SK-N-SH (cell line): ENCODE data around the gene JAM2. TPM values are rescaled to one million over a fixed set of nuclear protein-coding genes. Genes with fewer than 3 reads are reported as not detected.

Experiments used
- CTCF ChIA-PET: fragments of 300-600, 350-600 bp; formaldehyde crosslinking; extraction: SDS; loops from one replicate; lab custom pipeline; 2021; lab: Yijun Ruan, JAX
- POLR2A ChIA-PET: fragments of 350-600 bp; sonication (Branson Sonifier 250); formaldehyde crosslinking; extraction: SDS; loops from one replicate; lab custom pipeline; 2020; ENCODE audit warnings: antibody characterized with exemption, inconsistent platforms; lab: Yijun Ruan, JAX
- DNase-seq: peaks from one replicate; pipeline ENCODE4 v3.0.0; 2012
- H2AFZ ChIP-seq: fragments of 200-600 bp; sonication (generic); 2 replicates; pipeline ENCODE4 v1.8.1; 2016; ENCODE audit warnings: antibody characterized with exemption, mild to moderate bottlenecking, low read depth
- H3F3A ChIP-seq: fragments of 200-600 bp; sonication (generic); replicated peaks from 2 replicates; pipeline ENCODE3; 2016; ENCODE audit warnings: antibody characterized with exemption, mild to moderate bottlenecking; ENCODE audit not compliant: insufficient read depth
- H3K27ac ChIP-seq, 2 experiments: fragments of 200-500 bp in 1 of 2; fragments of 200-600 bp in 1 of 2; sonication (Bioruptor generic) in 1 of 2; sonication (generic), shearing (Covaris generic) in 1 of 2; 2 replicates each; pipeline versions ENCODE4 v1.5.1 to v1.6.1; 2014 to 2016; ENCODE audit warnings: low read depth in 2 of 2, inconsistent platforms in 1 of 2, low read length in 1 of 2, mild to moderate bottlenecking in 1 of 2, mixed read lengths in 1 of 2
- H3K27me3 ChIP-seq: fragments of 200-600 bp; sonication (generic), shearing (Covaris generic); 2 replicates; pipeline ENCODE4 v1.6.1; 2016; ENCODE audit warnings: mixed run types; ENCODE audit not compliant: insufficient read depth
- H3K36me3 ChIP-seq, 2 experiments: fragments of 200-500 bp in 1 of 2; fragments of 200-600 bp in 1 of 2; sonication (Bioruptor generic) in 1 of 2; sonication (generic) in 1 of 2; replicated peaks in 1 of 2; 2 replicates each; pipeline versions ENCODE3 to v1.5.1; 2014 to 2016; ENCODE audit warnings: low read length in 1 of 2, mild to moderate bottlenecking in 1 of 2; ENCODE audit not compliant: insufficient read depth in 2 of 2, control insufficient read depth in 1 of 2
- H3K4me1 ChIP-seq, 2 experiments: fragments of 200-500 bp in 1 of 2; fragments of 200-600 bp in 1 of 2; sonication (Bioruptor generic) in 1 of 2; sonication (generic), shearing (Covaris generic) in 1 of 2; 2 replicates each; pipeline versions ENCODE4 v1.5.1 to v1.6.1; 2014 to 2016; ENCODE audit warnings: low read depth in 1 of 2, low read length in 1 of 2, mixed run types in 1 of 2; ENCODE audit not compliant: insufficient read depth in 2 of 2, control insufficient read depth in 1 of 2
- H3K4me2 ChIP-seq: fragments of 200-600 bp; sonication (generic), shearing (Covaris generic); 2 replicates; pipeline ENCODE4 v1.6.1; 2017; ENCODE audit warnings: mixed run types
- H3K4me3 ChIP-seq, 2 experiments: fragments of 200-500 bp in 1 of 2; fragments of 200-600 bp in 1 of 2; sonication (Bioruptor generic) in 1 of 2; sonication (generic), shearing (Covaris generic) in 1 of 2; 2 replicates each; pipeline versions ENCODE4 v1.5.1 to v1.8.1; 2014 to 2016; ENCODE audit warnings: low read depth in 2 of 2, inconsistent platforms in 1 of 2, low read length in 1 of 2, mild to moderate bottlenecking in 1 of 2, mixed read lengths in 1 of 2, moderate library complexity in 1 of 2
- H3K79me2 ChIP-seq: fragments of 200-600 bp; sonication (generic); 2 replicates; pipeline ENCODE4 v1.8.1; 2017; ENCODE audit warnings: mild to moderate bottlenecking; ENCODE audit not compliant: insufficient read depth
- H3K9ac ChIP-seq: fragments of 200-600 bp; sonication (generic); 2 replicates; pipeline ENCODE4 v1.6.1; 2017; ENCODE audit warnings: mixed run types
- H3K9me2 ChIP-seq: fragments of 200-600 bp; sonication (generic); 2 replicates; pipeline ENCODE4 v1.6.1; 2017; ENCODE audit warnings: mixed run types
- H3K9me3 ChIP-seq: fragments of 200-600 bp; sonication (generic); 2 replicates; pipeline ENCODE4 v1.6.1; 2017; ENCODE audit warnings: mixed run types, mild to moderate bottlenecking, moderate library complexity
- H4K20me1 ChIP-seq: fragments of 200-600 bp; sonication (generic); 2 replicates; pipeline ENCODE4 v1.6.1; 2017; ENCODE audit warnings: mild to moderate bottlenecking, mixed run types; ENCODE audit not compliant: insufficient read depth
- CHD2 ChIP-seq: fragments of 150-350 bp; IDR thresholded peaks from 2 replicates; pipeline ENCODE4 v1.6.1; 2018; ENCODE audit warnings: low read length; ENCODE audit not compliant: partially characterized antibody
- ELF1 ChIP-seq: IDR thresholded peaks from 2 replicates; pipeline ENCODE4 v1.4.0; 2012
- EP300 ChIP-seq, 2 experiments: IDR thresholded peaks; 2 replicates each; pipeline versions ENCODE4 v1.4.0 to v1.6.1; 2012; ENCODE audit warnings: borderline replicate concordance in 1 of 2, low read depth in 1 of 2, low read length in 1 of 2
- FOSL2 ChIP-seq: IDR thresholded peaks from 2 replicates; pipeline ENCODE4 v1.4.0; 2012; ENCODE audit warnings: low read depth, mild to moderate bottlenecking, moderate library complexity, borderline replicate concordance
- GABPA ChIP-seq: IDR thresholded peaks from 2 replicates; pipeline ENCODE4 v1.4.0; 2012; ENCODE audit warnings: low read depth, mild to moderate bottlenecking
- GATA2 ChIP-seq: sonication (generic); formaldehyde crosslinking; IDR thresholded peaks from 2 replicates; pipeline ENCODE4 v1.5.0; 2020; ENCODE audit warnings: mild to moderate bottlenecking, missing genetic modification reagents
- JUND ChIP-seq: IDR thresholded peaks from 2 replicates; pipeline ENCODE4 v1.4.0; 2012
- MAX ChIP-seq: IDR thresholded peaks from 2 replicates; pipeline ENCODE4 v1.4.0; 2012; ENCODE audit warnings: low read depth
- MEF2A ChIP-seq: IDR thresholded peaks from 2 replicates; pipeline ENCODE4 v1.4.0; 2012; ENCODE audit warnings: low read depth, borderline replicate concordance
- MXI1 ChIP-seq: IDR thresholded peaks from 2 replicates; pipeline ENCODE4 v1.6.1; 2012; ENCODE audit warnings: mild to moderate bottlenecking, low read depth, low read length, improper control_type of control experiment
- NFIC ChIP-seq: IDR thresholded peaks from 2 replicates; pipeline ENCODE4 v1.4.0; 2012; ENCODE audit warnings: borderline replicate concordance
- NRF1 ChIP-seq: IDR thresholded peaks from 2 replicates; pipeline ENCODE4 v1.6.1; 2012; ENCODE audit warnings: low read depth, mild to moderate bottlenecking, low read length
- RCOR1 ChIP-seq: fragments of 150-350 bp; IDR thresholded peaks from 2 replicates; pipeline ENCODE4 v1.6.1; 2017; ENCODE audit warnings: antibody characterized with exemption, low read length
- RFX5 ChIP-seq: IDR thresholded peaks from 2 replicates; pipeline ENCODE4 v1.6.1; 2012; ENCODE audit warnings: mild to moderate bottlenecking, improper control_type of control experiment, low read length
- RXRA ChIP-seq: IDR thresholded peaks from 2 replicates; pipeline ENCODE4 v1.4.0; 2012; ENCODE audit warnings: low read depth, mild to moderate bottlenecking, borderline replicate concordance
- SIN3A ChIP-seq: IDR thresholded peaks from 2 replicates; pipeline ENCODE4 v1.6.1; 2012; ENCODE audit warnings: low read depth, mild to moderate bottlenecking, low read length, moderate library complexity, borderline replicate concordance
- SMC3 ChIP-seq: IDR thresholded peaks from 2 replicates; pipeline ENCODE4 v1.6.1; 2012; ENCODE audit warnings: low read depth, low read length, improper control_type of control experiment
- TAF1 ChIP-seq: IDR thresholded peaks from 2 replicates; pipeline ENCODE4 v1.6.1; 2012; ENCODE audit warnings: low read depth, mild to moderate bottlenecking, low read length, moderate library complexity, borderline replicate concordance
- TCF12 ChIP-seq: IDR thresholded peaks from 2 replicates; pipeline ENCODE4 v1.4.0; 2012
- USF1 ChIP-seq: IDR thresholded peaks from 2 replicates; pipeline ENCODE4 v1.4.0; 2012; ENCODE audit warnings: low read depth, borderline replicate concordance
- USF2 ChIP-seq: fragments of 150-350 bp; IDR thresholded peaks from 2 replicates; pipeline ENCODE4 v1.6.1; 2017; ENCODE audit warnings: antibody characterized with exemption, low read length, low read depth, borderline replicate concordance
- YY1 ChIP-seq: IDR thresholded peaks from 2 replicates; pipeline ENCODE4 v1.4.0; 2012; ENCODE audit warnings: low read depth, mild to moderate bottlenecking
- WGBS: methylation state at CpG from one replicate; pipeline ENCODE4 v1.1.6; 2017; ENCODE audit warnings: low lambda C conversion rate; 5-methylcytosine and 5-hydroxymethylcytosine counted together
- polyA plus RNA-seq, 3 experiments: library from polyadenylated mRNA; depleted of rRNA; stranded (reverse); fragments of >200 nt; gene quantifications; 2 replicates each; pipeline ENCODE4 v1.2.3, GENCODE V29; 2012
- TF ChIP-seq, protein P1 (sequence below): fragments of 200-600 bp; sonication (generic); IDR thresholded peaks from 2 replicates; pipeline ENCODE4 v1.6.1; 2017; ENCODE audit warnings: antibody characterized with exemption, mild to moderate bottlenecking, moderate library complexity
- TF ChIP-seq, protein P2 (sequence below): IDR thresholded peaks from 2 replicates; pipeline ENCODE4; 2012

Gene JAM2
- polyA plus RNA-seq, 1 of the 3 experiments (the other 2 are of a cell fraction), result 8.3 TPM

GRCh38 chr21:25744854-25745253, 105.8 kb downstream of the JAM2 start (continued):
- TF ChIP-seq, protein P1, sequence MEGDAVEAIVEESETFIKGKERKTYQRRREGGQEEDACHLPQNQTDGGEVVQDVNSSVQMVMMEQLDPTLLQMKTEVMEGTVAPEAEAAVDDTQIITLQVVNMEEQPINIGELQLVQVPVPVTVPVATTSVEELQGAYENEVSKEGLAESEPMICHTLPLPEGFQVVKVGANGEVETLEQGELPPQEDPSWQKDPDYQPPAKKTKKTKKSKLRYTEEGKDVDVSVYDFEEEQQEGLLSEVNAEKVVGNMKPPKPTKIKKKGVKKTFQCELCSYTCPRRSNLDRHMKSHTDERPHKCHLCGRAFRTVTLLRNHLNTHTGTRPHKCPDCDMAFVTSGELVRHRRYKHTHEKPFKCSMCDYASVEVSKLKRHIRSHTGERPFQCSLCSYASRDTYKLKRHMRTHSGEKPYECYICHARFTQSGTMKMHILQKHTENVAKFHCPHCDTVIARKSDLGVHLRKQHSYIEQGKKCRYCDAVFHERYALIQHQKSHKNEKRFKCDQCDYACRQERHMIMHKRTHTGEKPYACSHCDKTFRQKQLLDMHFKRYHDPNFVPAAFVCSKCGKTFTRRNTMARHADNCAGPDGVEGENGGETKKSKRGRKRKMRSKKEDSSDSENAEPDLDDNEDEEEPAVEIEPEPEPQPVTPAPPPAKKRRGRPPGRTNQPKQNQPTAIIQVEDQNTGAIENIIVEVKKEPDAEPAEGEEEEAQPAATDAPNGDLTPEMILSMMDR, result no peak
- TF ChIP-seq USF1, result no peak
- TF ChIP-seq GABPA, result no peak
- no peak for TF ChIP-seq FOSL2
- TF ChIP-seq SMC3, result no peak
- TF ChIP-seq USF2, result no peak
- no peak for TF ChIP-seq ELF1
- no peak for TF ChIP-seq YY1
- no peak for TF ChIP-seq TCF12
- TF ChIP-seq, all 33 proteins: peak for 0

DNA sequence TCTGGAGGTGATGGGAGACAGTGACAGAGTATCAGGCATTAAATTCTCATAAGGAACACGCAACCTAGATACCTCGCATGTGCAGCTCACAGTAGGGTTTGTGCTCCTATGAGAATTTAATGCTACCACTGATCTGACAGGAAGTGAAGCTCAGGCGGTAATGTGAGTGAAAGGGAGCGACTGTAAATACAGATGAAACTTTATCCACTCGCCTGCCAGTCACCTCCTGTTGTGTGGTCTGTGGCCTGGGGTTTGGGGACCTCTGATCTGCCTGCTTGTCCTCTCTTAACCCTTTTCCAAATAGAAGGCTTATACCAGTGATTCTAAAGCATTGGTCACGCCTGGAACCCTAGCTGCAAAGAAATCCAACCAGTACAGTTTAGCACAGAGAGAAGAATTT, 111.0 kb downstream of the JAM2 start:
- WGBS, result 97% methylated on average over 6 of the region's 6 CpGs
- H2AFZ ChIP-seq, result no peak overlapping the region
- H3K79me2 ChIP-seq, result no peaks in the 10 kb centered on the region; the same call in 1 of the 2 replicates
- no peak overlapping the region for H3K27ac ChIP-seq
- H4K20me1 ChIP-seq, result no peaks in the 10 kb centered on the region
- POLR2A ChIA-PET, result interaction anchor here (1.2 kb wide), 1 partner anchor 16 kb away, joined by 3 read pairs; the partner anchor contains the start of gene ATP5PF
- H3K4me3 ChIP-seq, result no peak overlapping the region
- H3K36me3 ChIP-seq, result peaks cover 37 to 50% of the 10 kb centered on the region in 2 experiments
- no peaks in the 10 kb centered on the region for H3K4me1 ChIP-seq
- no peak for TF ChIP-seq EP300 (IDR thresholded peaks at IDR 0.05; ENCODE audit: borderline replicate concordance in 1 of 2, low read depth in 1 of 2, low read length in 1 of 2)
- no peak for TF ChIP-seq RCOR1
- no peak for TF ChIP-seq NRF1
- no peak for TF ChIP-seq MEF2A
- no peak for TF ChIP-seq RFX5
- TF ChIP-seq, protein P1, result no peak
- TF ChIP-seq ELF1, result no peak
- TF ChIP-seq GATA2 (CRISPR knock-in tag), result no peak
- TF ChIP-seq, protein P2, sequence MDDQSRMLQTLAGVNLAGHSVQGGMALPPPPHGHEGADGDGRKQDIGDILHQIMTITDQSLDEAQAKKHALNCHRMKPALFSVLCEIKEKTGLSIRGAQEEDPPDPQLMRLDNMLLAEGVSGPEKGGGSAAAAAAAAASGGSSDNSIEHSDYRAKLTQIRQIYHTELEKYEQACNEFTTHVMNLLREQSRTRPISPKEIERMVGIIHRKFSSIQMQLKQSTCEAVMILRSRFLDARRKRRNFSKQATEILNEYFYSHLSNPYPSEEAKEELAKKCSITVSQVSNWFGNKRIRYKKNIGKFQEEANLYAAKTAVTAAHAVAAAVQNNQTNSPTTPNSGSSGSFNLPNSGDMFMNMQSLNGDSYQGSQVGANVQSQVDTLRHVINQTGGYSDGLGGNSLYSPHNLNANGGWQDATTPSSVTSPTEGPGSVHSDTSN, result no peak
- TF ChIP-seq TCF12, result no peak
- TF ChIP-seq SIN3A, result no peak
- TF ChIP-seq CHD2, result no peak
- TF ChIP-seq USF1, result no peak
- TF ChIP-seq MAX, result no peak
- TF ChIP-seq RXRA, result no peak
- TF ChIP-seq JUND, result no peak
- no peak for TF ChIP-seq NFIC
- TF ChIP-seq GABPA, result no peak
- no peak for TF ChIP-seq MXI1
- TF ChIP-seq TAF1, result no peak
- H3K9me2 ChIP-seq, result no peaks in the 10 kb centered on the region
- H3F3A ChIP-seq, result peaks cover 3% of the 10 kb centered on the region
- CTCF ChIA-PET, result no interaction called here
- H3K9me3 ChIP-seq, result no peaks in the 10 kb centered on the region
- H3K4me2 ChIP-seq, result no peak overlapping the region
- DNase-seq, result no peak
- no peaks in the 10 kb centered on the region for H3K27me3 ChIP-seq
- H3K9ac ChIP-seq, result no peak overlapping the region
